Thymus (tissue), 11 donors: Measurements from ENCODE around the gene KRT4. TPM values are rescaled to one million over a fixed set of nuclear protein-coding genes. Genes with fewer than 3 reads are reported as not detected.

Experiments used
- DNase-seq, 9 donors: peaks; one replicate each; pipeline ENCODE4 v3.0.0-alpha.2; 2013; ENCODE audit warnings: low spot score in 9 of 9, low read depth in 6 of 9, missing footprints in 1 of 9
- H3K27ac ChIP-seq, 2 donors: one replicate each; pipeline ENCODE4 v1.5.1; 2013; ENCODE audit warnings: control low read depth in 1 of 2, low read depth in 1 of 2, low read length in 1 of 2, mild to moderate bottlenecking in 1 of 2, moderate library complexity in 1 of 2
- H3K27me3 ChIP-seq, 2 donors: one replicate each; pipeline ENCODE4 v1.5.1; 2013; ENCODE audit warnings: low read length in 1 of 2; ENCODE audit not compliant: control insufficient read depth in 2 of 2, insufficient read depth in 1 of 2
- H3K36me3 ChIP-seq, 2 donors: one replicate each; pipeline ENCODE4 v1.5.1; 2013; ENCODE audit warnings: low read length in 1 of 2, mild to moderate bottlenecking in 1 of 2, moderate library complexity in 1 of 2; ENCODE audit not compliant: control insufficient read depth in 2 of 2, insufficient read depth in 2 of 2
- H3K4me1 ChIP-seq, 2 donors: one replicate each; pipeline ENCODE4 v1.5.1; 2013; ENCODE audit warnings: low read length in 2 of 2; ENCODE audit not compliant: control insufficient read depth in 2 of 2, insufficient read depth in 2 of 2
- H3K4me3 ChIP-seq, 2 donors: one replicate each; pipeline ENCODE4 v1.5.1; 2013; ENCODE audit warnings: low read length in 2 of 2, control low read depth in 1 of 2, mild to moderate bottlenecking in 1 of 2
- H3K9me3 ChIP-seq, 2 donors: one replicate each; pipeline ENCODE4 v1.5.1; 2013; ENCODE audit warnings: low read length in 1 of 2, mild to moderate bottlenecking in 1 of 2; ENCODE audit not compliant: control insufficient read depth in 2 of 2, insufficient read depth in 1 of 2
- WGBS: extraction: QIAGEN DNeasy Blood & Tissue Kit; methylation state at CpG from one replicate; pipeline ENCODE4 v1.1.7; 2013; 5-methylcytosine and 5-hydroxymethylcytosine counted together
- polyA plus RNA-seq: library from polyadenylated mRNA; stranded (reverse); fragments of 200-250 nt; gene quantifications from one replicate; pipeline ENCODE4 v1.2.3, GENCODE V29; 2013
- total RNA-seq: library from RNA; stranded (reverse); fragments of 120-200 nt; gene quantifications from one replicate; pipeline ENCODE4 v1.2.4, GENCODE V29; 2013
- donor health status: healthy.

Gene KRT4
- total and polyA plus RNA-seq, 2 donors, result 0.66 to 24.8 TPM

- Histone ChIP-seq H3K36me3 (no peaks in the 10 kb centered on the region), H3K4me3 (no peak overlapping the region), H3K27ac (no peak overlapping the region), H3K4me1 (no peaks in the 10 kb centered on the region), H3K9me3 (no peaks in the 10 kb centered on the region), H3K27me3 (no peaks in the 10 kb centered on the region)
- DNase-seq, result no peak
- WGBS, result 97% methylated on average over 3 of the region's 3 CpGs
Measured at GRCh38 chr12:52806169-52806811, 7.6 kb downstream of the KRT4 start.

- no peaks in the 10 kb centered on the region for H3K9me3 ChIP-seq
- no peak for DNase-seq
- 95% methylated on average over 3 of the region's 3 CpGs for WGBS
- H3K27ac ChIP-seq, result no peak overlapping the region
- H3K36me3 ChIP-seq, result no peaks in the 10 kb centered on the region
- no peaks in the 10 kb centered on the region for H3K27me3 ChIP-seq
- H3K4me1 ChIP-seq, result no peaks in the 10 kb centered on the region
- no peak overlapping the region for H3K4me3 ChIP-seq
Measured at GRCh38 chr12:52805739-52806138, 8.2 kb downstream of the KRT4 start.

- Histone ChIP-seq H3K36me3 (no peaks in the 10 kb centered on the region), H3K27ac (no peak overlapping the region), H3K27me3 (no peaks in the 10 kb centered on the region), H3K4me3 (no peak overlapping the region), H3K9me3 (no peaks in the 10 kb centered on the region), H3K4me1 (no peaks in the 10 kb centered on the region)
- 60% methylated on average over 1 of the region's 1 CpG for WGBS
- DNase-seq, result no peak
Measured at GRCh38 chr12:52805000-52805399, 8.9 kb downstream of the KRT4 start.

GRCh38 chr12:52802442-52802841 is 11.5 kb downstream of the KRT4 start:
- no peak overlapping the region for H3K27ac ChIP-seq
- no peaks in the 10 kb centered on the region for H3K36me3 ChIP-seq
- H3K4me3 ChIP-seq, result no peak overlapping the region
- no peaks in the 10 kb centered on the region for H3K4me1 ChIP-seq
- H3K27me3 ChIP-seq, result peaks cover 0 to 2% of the 10 kb centered on the region in 2 donors
- WGBS, result 92% methylated on average over 6 of the region's 6 CpGs
- no peak for DNase-seq
- H3K9me3 ChIP-seq, result no peaks in the 10 kb centered on the region

GRCh38 chr12:52801773-52802172 is 12.1 kb downstream of the KRT4 start:
- Histone ChIP-seq H3K27ac (no peak overlapping the region), H3K9me3 (no peaks in the 10 kb centered on the region), H3K27me3 (peaks cover 0 to 2% of the 10 kb centered on the region in 2 donors), H3K36me3 (no peaks in the 10 kb centered on the region), H3K4me3 (no peak overlapping the region), H3K4me1 (no peaks in the 10 kb centered on the region)
- no peak for DNase-seq
- whole genome bisulfite sequencing, result 73% methylated on average over 3 of the region's 3 CpGs

GRCh38 chr12:52800259-52800917 is 13.5 kb downstream of the KRT4 start:
- Histone ChIP-seq H3K9me3 (no peaks in the 10 kb centered on the region), H3K27me3 (peaks cover 0 to 7% of the 10 kb centered on the region in 2 donors), H3K27ac (no peak overlapping the region), H3K36me3 (no peaks in the 10 kb centered on the region), H3K4me3 (no peak overlapping the region), H3K4me1 (no peaks in the 10 kb centered on the region)
- DNase-seq, result no peak
- 93% methylated on average over 1 of the region's 1 CpG for WGBS

- peaks cover 0 to 7% of the 10 kb centered on the region in 2 donors for H3K27me3 ChIP-seq
- no peak overlapping the region for H3K27ac ChIP-seq
- 91% methylated on average over 5 of the region's 5 CpGs for WGBS
- DNase-seq, result no peak
- H3K9me3 ChIP-seq, result no peaks in the 10 kb centered on the region
- H3K4me3 ChIP-seq, result no peak overlapping the region
- no peaks in the 10 kb centered on the region for H3K36me3 ChIP-seq
- no peaks in the 10 kb centered on the region for H3K4me1 ChIP-seq
Measured at GRCh38 chr12:52799505-52800211, 14.3 kb downstream of the KRT4 start.

- H3K4me3 ChIP-seq, result no peak overlapping the region
- H3K27me3 ChIP-seq, result peaks cover 0 to 7% of the 10 kb centered on the region in 2 donors
- no peak overlapping the region for H3K27ac ChIP-seq
- no peaks in the 10 kb centered on the region for H3K36me3 ChIP-seq
- H3K9me3 ChIP-seq, result no peaks in the 10 kb centered on the region
- no peak for DNase-seq
- WGBS, result 79% methylated on average over 7 of the region's 7 CpGs
- no peaks in the 10 kb centered on the region for H3K4me1 ChIP-seq
Measured at GRCh38 chr12:52798671-52799504, 15.0 kb downstream of the KRT4 start.
